ENCODE results near the gene IAPP. TPM values are rescaled to one million over a fixed set of nuclear protein-coding genes. Genes with fewer than 3 reads are reported as not detected.
A peak's percentile ranks its signal among the peaks of the same experiment; 100 is the strongest.

IAPP gene
- total and polyA plus RNA-seq, 9 of the 15 experiments (the other 6 are each of a cell fraction or from before 2014, with no cell fraction given), result not detected

DNA sequence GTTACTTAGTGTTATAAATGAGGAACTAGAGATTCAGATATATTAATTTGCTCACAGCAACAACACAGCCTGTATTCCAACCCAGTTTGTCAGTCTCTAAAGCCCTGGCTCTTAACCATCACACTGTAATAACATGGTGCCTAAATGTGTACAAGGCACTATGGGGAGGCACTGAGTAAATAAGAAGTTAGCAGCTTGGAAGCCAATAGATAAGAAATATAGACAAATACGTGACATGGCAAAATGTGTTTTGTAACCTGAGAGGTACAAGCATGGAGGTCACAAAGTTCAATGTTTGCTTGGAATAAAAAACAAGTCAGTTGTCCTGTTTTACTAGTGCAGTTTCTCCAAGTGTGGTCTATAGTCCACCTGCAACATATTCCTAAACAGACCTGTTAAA lies 21.7 kb upstream of the IAPP start (continued):
- TF ChIP-seq SMARCC2 (IDR thresholded peaks at IDR 0.05; ENCODE audit: low read depth) (no peak), NRF1 (conservative IDR thresholded peaks at IDR 0.05 in 1 of 2, IDR thresholded peaks at IDR 0.05 in 1 of 2) (no peak), KAT7 (CRISPR knock-in tag; IDR thresholded peaks at IDR 0.05; ENCODE audit: borderline replicate concordance) (no peak), ELF1 (tag; IDR thresholded peaks at IDR 0.05) (no peak), BDP1 (IDR thresholded peaks at IDR 0.05; ENCODE audit: insufficient read depth, insufficient read length) (no peak), ZNF384 (IDR thresholded peaks at IDR 0.05; ENCODE audit: low read depth, low read length) (no peak), NFE2 (IDR thresholded peaks at IDR 0.05; ENCODE audit: low read depth) (peak; percentile 93), TGIF2 (CRISPR knock-in tag; IDR thresholded peaks at IDR 0.05) (no peak), RNF2 (IDR thresholded peaks at IDR 0.05) (peak; percentile 36; the same call in 1 of the 2 replicates), TAF1 (IDR thresholded peaks at IDR 0.05; ENCODE audit: control insufficient read depth, extremely low read depth, insufficient read depth, low read length, severe bottlenecking) (no peak), RBM17 (IDR thresholded peaks at IDR 0.05; ENCODE audit: borderline replicate concordance, low read depth, low read length) (no peak), ZNF561 (CRISPR knock-in tag; conservative IDR thresholded peaks at IDR 0.05) (no peak), ZNF589 (CRISPR knock-in tag; IDR thresholded peaks at IDR 0.05; ENCODE audit: low read depth) (no peak), FOXA1 (IDR thresholded peaks at IDR 0.05; ENCODE audit: borderline replicate concordance) (peak; percentile 97), ASH1L (IDR thresholded peaks at IDR 0.05; ENCODE audit: borderline replicate concordance, low read depth, partially characterized antibody) (no peak)
- TF ChIP-seq, protein P1, sequence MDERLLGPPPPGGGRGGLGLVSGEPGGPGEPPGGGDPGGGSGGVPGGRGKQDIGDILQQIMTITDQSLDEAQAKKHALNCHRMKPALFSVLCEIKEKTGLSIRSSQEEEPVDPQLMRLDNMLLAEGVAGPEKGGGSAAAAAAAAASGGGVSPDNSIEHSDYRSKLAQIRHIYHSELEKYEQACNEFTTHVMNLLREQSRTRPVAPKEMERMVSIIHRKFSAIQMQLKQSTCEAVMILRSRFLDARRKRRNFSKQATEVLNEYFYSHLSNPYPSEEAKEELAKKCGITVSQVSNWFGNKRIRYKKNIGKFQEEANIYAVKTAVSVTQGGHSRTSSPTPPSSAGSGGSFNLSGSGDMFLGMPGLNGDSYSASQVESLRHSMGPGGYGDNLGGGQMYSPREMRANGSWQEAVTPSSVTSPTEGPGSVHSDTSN (CRISPR knock-in tag; IDR thresholded peaks at IDR 0.05; ENCODE audit: low read depth), result no peak
- TF ChIP-seq, protein P1 (tag; conservative IDR thresholded peaks at IDR 0.05; ENCODE audit: low read depth), result no peak
- TF ChIP-seq, protein P2, sequence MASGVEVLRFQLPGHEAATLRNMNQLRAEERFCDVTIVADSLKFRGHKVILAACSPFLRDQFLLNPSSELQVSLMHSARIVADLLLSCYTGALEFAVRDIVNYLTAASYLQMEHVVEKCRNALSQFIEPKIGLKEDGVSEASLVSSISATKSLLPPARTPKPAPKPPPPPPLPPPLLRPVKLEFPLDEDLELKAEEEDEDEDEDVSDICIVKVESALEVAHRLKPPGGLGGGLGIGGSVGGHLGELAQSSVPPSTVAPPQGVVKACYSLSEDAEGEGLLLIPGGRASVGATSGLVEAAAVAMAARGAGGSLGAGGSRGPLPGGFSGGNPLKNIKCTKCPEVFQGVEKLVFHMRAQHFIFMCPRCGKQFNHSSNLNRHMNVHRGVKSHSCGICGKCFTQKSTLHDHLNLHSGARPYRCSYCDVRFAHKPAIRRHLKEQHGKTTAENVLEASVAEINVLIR (CRISPR knock-in tag; IDR thresholded peaks at IDR 0.05), result no peak
- TF ChIP-seq, protein P3, sequence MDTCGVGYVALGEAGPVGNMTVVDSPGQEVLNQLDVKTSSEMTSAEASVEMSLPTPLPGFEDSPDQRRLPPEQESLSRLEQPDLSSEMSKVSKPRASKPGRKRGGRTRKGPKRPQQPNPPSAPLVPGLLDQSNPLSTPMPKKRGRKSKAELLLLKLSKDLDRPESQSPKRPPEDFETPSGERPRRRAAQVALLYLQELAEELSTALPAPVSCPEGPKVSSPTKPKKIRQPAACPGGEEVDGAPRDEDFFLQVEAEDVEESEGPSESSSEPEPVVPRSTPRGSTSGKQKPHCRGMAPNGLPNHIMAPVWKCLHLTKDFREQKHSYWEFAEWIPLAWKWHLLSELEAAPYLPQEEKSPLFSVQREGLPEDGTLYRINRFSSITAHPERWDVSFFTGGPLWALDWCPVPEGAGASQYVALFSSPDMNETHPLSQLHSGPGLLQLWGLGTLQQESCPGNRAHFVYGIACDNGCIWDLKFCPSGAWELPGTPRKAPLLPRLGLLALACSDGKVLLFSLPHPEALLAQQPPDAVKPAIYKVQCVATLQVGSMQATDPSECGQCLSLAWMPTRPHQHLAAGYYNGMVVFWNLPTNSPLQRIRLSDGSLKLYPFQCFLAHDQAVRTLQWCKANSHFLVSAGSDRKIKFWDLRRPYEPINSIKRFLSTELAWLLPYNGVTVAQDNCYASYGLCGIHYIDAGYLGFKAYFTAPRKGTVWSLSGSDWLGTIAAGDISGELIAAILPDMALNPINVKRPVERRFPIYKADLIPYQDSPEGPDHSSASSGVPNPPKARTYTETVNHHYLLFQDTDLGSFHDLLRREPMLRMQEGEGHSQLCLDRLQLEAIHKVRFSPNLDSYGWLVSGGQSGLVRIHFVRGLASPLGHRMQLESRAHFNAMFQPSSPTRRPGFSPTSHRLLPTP (IDR thresholded peaks at IDR 0.05; ENCODE audit: borderline replicate concordance, extremely low read depth, insufficient read length), result no peak
- TF ChIP-seq, protein P4, sequence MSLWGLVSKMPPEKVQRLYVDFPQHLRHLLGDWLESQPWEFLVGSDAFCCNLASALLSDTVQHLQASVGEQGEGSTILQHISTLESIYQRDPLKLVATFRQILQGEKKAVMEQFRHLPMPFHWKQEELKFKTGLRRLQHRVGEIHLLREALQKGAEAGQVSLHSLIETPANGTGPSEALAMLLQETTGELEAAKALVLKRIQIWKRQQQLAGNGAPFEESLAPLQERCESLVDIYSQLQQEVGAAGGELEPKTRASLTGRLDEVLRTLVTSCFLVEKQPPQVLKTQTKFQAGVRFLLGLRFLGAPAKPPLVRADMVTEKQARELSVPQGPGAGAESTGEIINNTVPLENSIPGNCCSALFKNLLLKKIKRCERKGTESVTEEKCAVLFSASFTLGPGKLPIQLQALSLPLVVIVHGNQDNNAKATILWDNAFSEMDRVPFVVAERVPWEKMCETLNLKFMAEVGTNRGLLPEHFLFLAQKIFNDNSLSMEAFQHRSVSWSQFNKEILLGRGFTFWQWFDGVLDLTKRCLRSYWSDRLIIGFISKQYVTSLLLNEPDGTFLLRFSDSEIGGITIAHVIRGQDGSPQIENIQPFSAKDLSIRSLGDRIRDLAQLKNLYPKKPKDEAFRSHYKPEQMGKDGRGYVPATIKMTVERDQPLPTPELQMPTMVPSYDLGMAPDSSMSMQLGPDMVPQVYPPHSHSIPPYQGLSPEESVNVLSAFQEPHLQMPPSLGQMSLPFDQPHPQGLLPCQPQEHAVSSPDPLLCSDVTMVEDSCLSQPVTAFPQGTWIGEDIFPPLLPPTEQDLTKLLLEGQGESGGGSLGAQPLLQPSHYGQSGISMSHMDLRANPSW (CRISPR knock-in tag; IDR thresholded peaks at IDR 0.05), result no peak
